ENCODE measurements around the gene PTPRZ1. TPM values are rescaled to one million over a fixed set of nuclear protein-coding genes. Genes with fewer than 3 reads are reported as not detected.

The PTPRZ1 gene
- total RNA-seq, 1 donor from 2014 or later: 1.9 TPM

GRCh38 chr7:122046402-122046801, 173.4 kb downstream of the PTPRZ1 start:
- TF ChIP-seq CTCF (IDR thresholded peaks at IDR 0.05): no peak
- no peaks in the 10 kb centered on the region for H3K36me3 ChIP-seq
- intact Hi-C loops (cut with DNase I): no loop called here
- no peak for DNase-seq
- ATAC-seq: no peak
- H3K27ac ChIP-seq: no peak overlapping the region
- no peaks in the 10 kb centered on the region for H3K27me3 ChIP-seq (ENCODE audit: low read depth)
- no peaks in the 10 kb centered on the region for H3K9me3 ChIP-seq
- H3K4me1 ChIP-seq: no peaks in the 10 kb centered on the region
- H3K4me3 ChIP-seq: no peak overlapping the region

- intact Hi-C loops (cut with DNase I): no loop called here
- Histone ChIP-seq H3K9me3 (no peaks in the 10 kb centered on the region), H3K4me1 (no peaks in the 10 kb centered on the region), H3K4me3 (no peak overlapping the region), H3K27me3 (ENCODE audit: low read depth) (no peaks in the 10 kb centered on the region), H3K27ac (no peak overlapping the region), H3K36me3 (no peaks in the 10 kb centered on the region)
- DNase-seq: no peak
- ATAC-seq: no peak
- TF ChIP-seq CTCF (IDR thresholded peaks at IDR 0.05): no peak
Measured at GRCh38 chr7:122054393-122054792, 181.4 kb downstream of the PTPRZ1 start.

GRCh38 chr7:122055073-122055472, 182.1 kb downstream of the PTPRZ1 start:
- no peak overlapping the region for H3K27ac ChIP-seq
- H3K27me3 ChIP-seq (ENCODE audit: low read depth): no peaks in the 10 kb centered on the region
- intact Hi-C loops (cut with DNase I): no loop called here
- H3K9me3 ChIP-seq: no peaks in the 10 kb centered on the region
- H3K4me1 ChIP-seq: no peaks in the 10 kb centered on the region
- no peak overlapping the region for H3K4me3 ChIP-seq
- no peaks in the 10 kb centered on the region for H3K36me3 ChIP-seq
- TF ChIP-seq CTCF (IDR thresholded peaks at IDR 0.05): no peak
- no peak for ATAC-seq
- no peak for DNase-seq

GRCh38 chr7:122056977-122057376, 184.0 kb downstream of the PTPRZ1 start:
- no peak for TF ChIP-seq CTCF (IDR thresholded peaks at IDR 0.05)
- H3K27me3 ChIP-seq (ENCODE audit: low read depth): no peaks in the 10 kb centered on the region

GRCh38 chr7:122059542-122059941, 186.6 kb downstream of the PTPRZ1 start:
- Histone ChIP-seq H3K27ac (no peak overlapping the region), H3K36me3 (no peaks in the 10 kb centered on the region), H3K9me3 (no peaks in the 10 kb centered on the region), H3K4me1 (no peaks in the 10 kb centered on the region), H3K4me3 (no peak overlapping the region), H3K27me3 (ENCODE audit: low read depth) (no peaks in the 10 kb centered on the region)
- no peak for TF ChIP-seq CTCF (IDR thresholded peaks at IDR 0.05)
- DNase-seq (no peak), ATAC-seq (no peak)
- intact Hi-C loops (cut with DNase I): no loop called here

More at GRCh38 chr7:122056977-122057376, 184.0 kb downstream of the PTPRZ1 start:
- Histone ChIP-seq H3K27ac (no peak overlapping the region), H3K4me3 (no peak overlapping the region), H3K36me3 (no peaks in the 10 kb centered on the region), H3K4me1 (no peaks in the 10 kb centered on the region), H3K9me3 (no peaks in the 10 kb centered on the region)
- ATAC-seq (no peak), DNase-seq (no peak)
- intact Hi-C loops (cut with DNase I): no loop called here

- Histone ChIP-seq H3K4me3 (no peak overlapping the region), H3K36me3 (no peaks in the 10 kb centered on the region), H3K27ac (no peak overlapping the region), H3K9me3 (no peaks in the 10 kb centered on the region), H3K4me1 (no peaks in the 10 kb centered on the region), H3K27me3 (ENCODE audit: low read depth) (no peaks in the 10 kb centered on the region)
- ATAC-seq (no peak), DNase-seq (no peak)
- intact Hi-C loops (cut with DNase I): no loop called here
- no peak for TF ChIP-seq CTCF (IDR thresholded peaks at IDR 0.05)
Measured at GRCh38 chr7:122063146-122063545, 190.2 kb downstream of the PTPRZ1 start.
